SH-SY5Y (cell line): ENCODE measurements around the gene PHACTR3.

Source experiments
- GATA2 ChIP-seq: IDR thresholded peaks from 2 replicates; pipeline ENCODE4 v1.6.1; 2011; ENCODE audit warnings: mild to moderate bottlenecking, low read depth, low read length
- GATA3 ChIP-seq: IDR thresholded peaks from 2 replicates; pipeline ENCODE4 v1.6.1; 2011; ENCODE audit warnings: low read depth, mild to moderate bottlenecking, low read length, moderate library complexity

GRCh38 chr20:59774921-59775686 is 170.8 kb downstream of the PHACTR3 start:
- TF ChIP-seq GATA2, result no peak
- no peak for TF ChIP-seq GATA3
